Thyroid gland (tissue), 4 donors: Measurements from ENCODE around the gene TSPAN15. TPM values are rescaled to one million over a fixed set of nuclear protein-coding genes. Genes with fewer than 3 reads are reported as not detected.

ENCODE experiments used
- DNase-seq, 2 donors: peaks; one replicate each; pipeline ENCODE4 v3.0.0-alpha.2; 2019
- H3K27ac ChIP-seq, 3 donors: fragments of 200-600 bp; sonication (generic); 1 replicate in 2 of 3; 2 replicates in 1 of 3; pipeline ENCODE4 v1.5.1; 2016 to 2019; ENCODE audit warnings: mild to moderate bottlenecking in 1 of 3, moderate library complexity in 1 of 3
- H3K27me3 ChIP-seq: fragments of 200-600 bp; sonication (generic); one replicate; pipeline ENCODE4 v1.5.1; 2019
- H3K36me3 ChIP-seq, 2 donors: fragments of 200-600 bp; sonication (generic); one replicate each; pipeline ENCODE4 v1.5.1; 2016 to 2019
- H3K4me1 ChIP-seq, 2 donors: fragments of 200-600 bp; sonication (generic); one replicate each; pipeline ENCODE4 v1.5.1; 2017 to 2019
- H3K4me3 ChIP-seq, 3 donors: fragments of 200-600 bp; sonication (generic); replicated peaks in 1 of 3; 1 replicate in 2 of 3; 2 replicates in 1 of 3; pipeline ENCODE4 v1.5.1; 2016; ENCODE audit warnings: mild to moderate bottlenecking in 1 of 3
- H3K9me3 ChIP-seq: fragments of 200-600 bp; sonication (generic); one replicate; pipeline ENCODE4 v1.5.1; 2017
- POLR2A ChIP-seq, 2 donors: fragments of 450-650 bp; IDR thresholded peaks; one replicate each; pipeline ENCODE4 v1.6.1; 2017; ENCODE audit warnings: antibody characterized with exemption in 2 of 2, mild to moderate bottlenecking in 2 of 2, moderate library complexity in 1 of 2
- WGBS, 2 donors: methylation state at CpG; one replicate each; pipeline ENCODE4 v1.1.5; 2017; 5-methylcytosine and 5-hydroxymethylcytosine counted together
- intact Hi-C: fragments of 100-400 bp; cut with DNase I; formaldehyde crosslinking; loops from one replicate; pipeline ENCODE4 v1.15.1; 2023
- total RNA-seq, 4 donors: library from RNA; depleted of rRNA; stranded (reverse); fragments of >200 nt; gene quantifications; one replicate each; pipeline ENCODE4 v1.2.3, GENCODE V29; 2016
- TF ChIP-seq, protein P1 (sequence below), 6 experiments: fragments of 200-600 bp in 3 of 6; fragments of 450-650 bp in 3 of 6; sonication (generic) in 3 of 6; IDR thresholded peaks; one replicate each; pipeline ENCODE4 v1.5.1; 2016 to 2019; ENCODE audit warnings: antibody characterized with exemption in 6 of 6, mild to moderate bottlenecking in 2 of 6, inconsistent platforms in 1 of 6, moderate library complexity in 1 of 6

Gene TSPAN15
- total RNA-seq, 4 donors from 2014 or later: 9.0 to 23.1 (median 17.2) TPM

- 89 to 96% methylated on average over 4 of the region's 4 CpGs for WGBS, 2 donors
- Histone ChIP-seq H3K9me3 (no peaks in the 10 kb centered on the region), H3K27me3 (no peaks in the 10 kb centered on the region), H3K27ac (no peak overlapping the region), H3K36me3 (no peaks in the 10 kb centered on the region), H3K4me1 (peaks cover 22 to 33% of the 10 kb centered on the region in 2 donors), H3K4me3 (no peak overlapping the region)
- TF ChIP-seq POLR2A (IDR thresholded peaks at IDR 0.05): no peak
- TF ChIP-seq, protein P1, sequence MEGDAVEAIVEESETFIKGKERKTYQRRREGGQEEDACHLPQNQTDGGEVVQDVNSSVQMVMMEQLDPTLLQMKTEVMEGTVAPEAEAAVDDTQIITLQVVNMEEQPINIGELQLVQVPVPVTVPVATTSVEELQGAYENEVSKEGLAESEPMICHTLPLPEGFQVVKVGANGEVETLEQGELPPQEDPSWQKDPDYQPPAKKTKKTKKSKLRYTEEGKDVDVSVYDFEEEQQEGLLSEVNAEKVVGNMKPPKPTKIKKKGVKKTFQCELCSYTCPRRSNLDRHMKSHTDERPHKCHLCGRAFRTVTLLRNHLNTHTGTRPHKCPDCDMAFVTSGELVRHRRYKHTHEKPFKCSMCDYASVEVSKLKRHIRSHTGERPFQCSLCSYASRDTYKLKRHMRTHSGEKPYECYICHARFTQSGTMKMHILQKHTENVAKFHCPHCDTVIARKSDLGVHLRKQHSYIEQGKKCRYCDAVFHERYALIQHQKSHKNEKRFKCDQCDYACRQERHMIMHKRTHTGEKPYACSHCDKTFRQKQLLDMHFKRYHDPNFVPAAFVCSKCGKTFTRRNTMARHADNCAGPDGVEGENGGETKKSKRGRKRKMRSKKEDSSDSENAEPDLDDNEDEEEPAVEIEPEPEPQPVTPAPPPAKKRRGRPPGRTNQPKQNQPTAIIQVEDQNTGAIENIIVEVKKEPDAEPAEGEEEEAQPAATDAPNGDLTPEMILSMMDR (IDR thresholded peaks at IDR 0.05): no peak
- intact Hi-C loops: no loop called here
- no peak for DNase-seq
Observed at GRCh38 chr10:69472142-69472541, 20.9 kb downstream of the TSPAN15 start.

DNA sequence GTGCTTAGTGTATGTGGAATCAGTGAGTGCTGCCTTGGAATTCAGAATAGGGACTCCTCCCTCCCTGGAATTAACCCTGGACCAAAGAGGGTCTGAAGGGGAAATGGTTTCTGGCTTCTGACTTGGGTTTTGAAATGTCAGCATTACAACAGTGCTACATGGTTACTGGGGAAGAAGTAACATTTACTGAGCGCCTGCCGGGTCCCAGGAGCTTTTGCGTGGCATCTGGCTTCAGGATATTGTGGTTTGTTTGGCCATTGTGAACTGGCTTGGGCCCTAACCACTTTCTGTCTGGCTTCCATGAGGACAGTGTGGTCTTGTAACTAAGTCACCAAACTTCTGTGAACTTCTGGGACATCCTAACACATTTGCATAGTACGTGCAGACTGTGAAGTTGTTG lies 21.3 kb downstream of the TSPAN15 start:
- H3K27me3 ChIP-seq: no peaks in the 10 kb centered on the region
- H3K36me3 ChIP-seq: no peaks in the 10 kb centered on the region
- 86 to 90% methylated on average over 4 of the region's 4 CpGs for WGBS, 2 donors
- TF ChIP-seq POLR2A (IDR thresholded peaks at IDR 0.05): no peak
- TF ChIP-seq, protein P1 (IDR thresholded peaks at IDR 0.05): no peak
- no peak overlapping the region for H3K27ac ChIP-seq
- no peaks in the 10 kb centered on the region for H3K9me3 ChIP-seq
- H3K4me3 ChIP-seq: no peak overlapping the region
- peaks cover 22 to 33% of the 10 kb centered on the region in 2 donors for H3K4me1 ChIP-seq
- DNase-seq: no peak
- intact Hi-C loops: no loop called here

DNA sequence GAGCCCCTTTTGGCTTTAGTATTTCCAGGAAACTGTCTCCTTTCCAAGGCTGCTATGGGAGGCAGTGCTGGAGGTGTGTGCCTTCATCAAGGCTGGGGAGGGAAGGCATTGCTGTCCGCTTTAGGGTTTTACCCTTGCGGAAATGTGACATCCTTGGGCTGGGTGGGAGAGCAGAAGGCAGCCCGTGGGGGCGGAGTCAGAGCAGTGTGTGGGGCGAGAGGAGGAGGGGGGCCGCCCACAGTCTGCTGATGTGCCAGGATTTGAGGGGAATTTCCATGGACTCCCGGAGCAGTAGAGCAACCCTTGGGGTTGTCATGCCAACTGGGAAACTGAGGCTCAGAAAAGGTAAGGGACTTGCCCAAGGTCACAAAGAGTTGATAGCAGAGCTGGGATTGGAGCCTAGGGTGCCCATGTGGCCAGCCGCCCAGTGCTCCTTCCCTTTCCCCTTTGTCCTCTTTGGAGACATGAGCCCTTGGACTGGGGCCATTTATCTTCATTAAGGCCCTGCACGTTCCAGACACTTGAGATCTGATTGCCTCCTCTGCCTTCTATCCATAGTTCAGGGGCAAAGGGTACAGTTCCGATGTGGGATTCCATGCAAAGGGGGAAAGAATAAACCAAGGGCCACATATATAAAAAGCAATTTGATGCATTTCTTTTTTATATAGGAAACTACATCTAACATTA lies 22.2 kb downstream of the TSPAN15 start:
- peak overlapping the region in 1 of 3 donors; percentile 63 for H3K27ac ChIP-seq
- H3K27me3 ChIP-seq: no peaks in the 10 kb centered on the region
- H3K36me3 ChIP-seq: no peaks in the 10 kb centered on the region
- DNase-seq: no peak
- H3K4me1 ChIP-seq: peaks cover 18 to 29% of the 10 kb centered on the region in 2 donors
- TF ChIP-seq, protein P1 (IDR thresholded peaks at IDR 0.05): no peak
- no peak for TF ChIP-seq POLR2A (IDR thresholded peaks at IDR 0.05)
- WGBS, 2 donors: 69 to 70% methylated on average over 9 to 10 of the region's 10 CpGs
- intact Hi-C loops: no loop called here
- no peak overlapping the region for H3K4me3 ChIP-seq
- H3K9me3 ChIP-seq: no peaks in the 10 kb centered on the region

DNA sequence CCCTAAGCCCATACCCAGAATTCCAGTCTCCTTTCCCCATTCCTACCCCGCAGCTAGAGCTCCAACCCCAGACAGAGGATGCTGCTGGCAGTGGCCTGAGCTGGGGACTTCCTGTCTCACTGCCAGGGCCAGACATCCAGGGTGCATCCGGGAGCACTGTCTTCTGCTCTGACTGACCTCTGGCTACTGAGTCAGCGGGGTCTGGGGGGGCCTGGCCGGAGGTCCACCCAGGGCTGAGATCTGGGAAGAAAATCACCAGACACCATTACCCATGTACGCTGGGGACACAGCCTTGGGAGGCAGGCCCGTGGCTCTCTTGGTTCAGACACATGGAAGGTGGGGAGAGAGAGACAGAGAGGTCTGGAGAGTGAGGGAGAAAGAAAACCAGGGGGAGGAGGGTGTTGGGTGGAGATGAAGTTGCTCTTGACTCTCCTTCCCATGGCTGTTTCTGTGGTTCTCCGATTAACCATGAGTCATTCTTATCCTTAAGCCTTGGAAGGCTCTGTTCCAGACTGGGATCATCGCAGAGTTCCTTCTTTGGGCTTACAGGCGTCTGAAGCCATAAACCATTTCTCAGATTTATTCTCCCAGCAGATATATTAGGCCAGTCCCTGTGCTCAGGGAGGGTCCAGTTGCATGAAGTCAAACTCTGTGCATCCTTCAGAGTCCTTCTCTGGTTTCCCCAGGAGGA lies 23.6 kb downstream of the TSPAN15 start:
- 62 to 74% methylated on average over 7 to 9 of the region's 9 CpGs for WGBS, 2 donors
- H3K9me3 ChIP-seq: no peaks in the 10 kb centered on the region
- TF ChIP-seq, protein P1 (IDR thresholded peaks at IDR 0.05): no peak
- no peak for TF ChIP-seq POLR2A (IDR thresholded peaks at IDR 0.05)
- intact Hi-C loops: no loop called here
- H3K27ac ChIP-seq: peak overlapping the region in 2 of 3 donors; percentile 42 to 63
- peaks cover 16 to 39% of the 10 kb centered on the region in 2 donors for H3K4me1 ChIP-seq
- DNase-seq: no peak
- H3K36me3 ChIP-seq: no peaks in the 10 kb centered on the region
- no peak overlapping the region for H3K4me3 ChIP-seq
- no peaks in the 10 kb centered on the region for H3K27me3 ChIP-seq

GRCh38 chr10:69475433-69475830 lies 24.2 kb downstream of the TSPAN15 start:
- intact Hi-C loops: no loop called here
- TF ChIP-seq, protein P1 (IDR thresholded peaks at IDR 0.05): no peak
- no peak for TF ChIP-seq POLR2A (IDR thresholded peaks at IDR 0.05)
- Histone ChIP-seq H3K27ac (peak overlapping the region in 2 of 3 donors; percentile 42 to 63), H3K4me1 (peaks cover 21 to 44% of the 10 kb centered on the region in 2 donors), H3K4me3 (no peak overlapping the region), H3K27me3 (no peaks in the 10 kb centered on the region), H3K9me3 (no peaks in the 10 kb centered on the region), H3K36me3 (no peaks in the 10 kb centered on the region)
- DNase-seq: no peak
- WGBS, 2 donors: 80 to 82% methylated on average over 2 of the region's 2 CpGs
